Effector memory CD8-positive, alpha-beta T cell (primary cell): ENCODE data around the gene NOP9.
"Not testable (repeated sequence)": the region's sequence is repeated elsewhere in the genome, so short reads cannot be mapped to it uniquely, and the experiment has no call there.

Source experiments
- ATAC-seq: fragments of 150-1000 bp; cut with Tn5 transposase; replicated peaks from 2 replicates; pipeline ENCODE4 v1.10.0; 2021; ENCODE audit warnings: mild to moderate bottlenecking, moderate library complexity
- DNase-seq, 3 experiments: peaks; one replicate each; pipeline ENCODE4 v3.0.0; 2021
- H3K27ac Mint-ChIP-seq, 2 donors: one replicate each; pipeline ENCODE4 v1.8.0; 2022; ENCODE audit warnings: mild to moderate bottlenecking in 2 of 2, mixed read lengths in 2 of 2, moderate library complexity in 2 of 2
- H3K27me3 Mint-ChIP-seq, 2 donors: one replicate each; pipeline ENCODE4 v1.8.0; 2022; ENCODE audit warnings: mixed read lengths in 2 of 2
- H3K36me3 Mint-ChIP-seq: one replicate; pipeline ENCODE4 v1.8.0; 2022; ENCODE audit warnings: mild to moderate bottlenecking, moderate library complexity, mixed read lengths; ENCODE audit not compliant: insufficient read depth
- H3K4me1 Mint-ChIP-seq, 2 donors: one replicate each; pipeline ENCODE4 v1.8.0; 2022; ENCODE audit warnings: low read depth in 2 of 2, mixed read lengths in 2 of 2
- H3K4me3 Mint-ChIP-seq, 2 donors: one replicate each; pipeline ENCODE4 v1.8.0; 2022; ENCODE audit warnings: mild to moderate bottlenecking in 2 of 2, mixed read lengths in 2 of 2, moderate library complexity in 2 of 2
- H3K9me3 Mint-ChIP-seq, 2 donors: one replicate each; pipeline ENCODE4 v1.8.0; 2022; ENCODE audit warnings: mixed read lengths in 2 of 2

The NOP9 gene

GRCh38 chr14:24354482-24354825 is 54.8 kb downstream of the NOP9 start:
- not testable (repeated sequence) for H3K4me3 Mint-ChIP-seq, H3K4me1 Mint-ChIP-seq, ATAC-seq, H3K36me3 Mint-ChIP-seq, H3K9me3 Mint-ChIP-seq, H3K27ac Mint-ChIP-seq, DNase-seq
- peaks cover 45 to 65% of the 10 kb centered on the region in 2 donors for H3K27me3 Mint-ChIP-seq

- Mint-ChIP-seq H3K9me3 (no peaks in the 10 kb centered on the region), H3K27ac (no peak overlapping the region), H3K36me3 (no peaks in the 10 kb centered on the region), H3K4me1 (no peaks in the 10 kb centered on the region), H3K4me3 (no peak overlapping the region), H3K27me3 (peaks cover 45 to 65% of the 10 kb centered on the region in 2 donors)
- DNase-seq (no peak), ATAC-seq (no peak)
These were observed 55.4 kb downstream of the NOP9 start for GRCh38 chr14:24355009-24355408.

- H3K4me3 Mint-ChIP-seq: no peak overlapping the region
- no peaks in the 10 kb centered on the region for H3K36me3 Mint-ChIP-seq
- ATAC-seq (no peak), DNase-seq (no peak)
- peaks cover 40 to 53% of the 10 kb centered on the region in 2 donors for H3K27me3 Mint-ChIP-seq
- no peaks in the 10 kb centered on the region for H3K9me3 Mint-ChIP-seq
- H3K4me1 Mint-ChIP-seq: no peaks in the 10 kb centered on the region
- H3K27ac Mint-ChIP-seq: no peak overlapping the region
These were observed 56.6 kb downstream of the NOP9 start for GRCh38 chr14:24356208-24356607.
